Body of pancreas (tissue), 4 donors: ENCODE results near the gene RAB3GAP1. TPM values are rescaled to one million over a fixed set of nuclear protein-coding genes. Genes with fewer than 3 reads are reported as not detected.

Experiments
- ATAC-seq: fragments of 150-250 bp; one replicate; pipeline ENCODE4 v1.9.1; 2016
- DNase-seq, 4 donors: peaks; one replicate each; pipeline ENCODE4 v3.0.0-alpha.2; 2019
- H3K27ac ChIP-seq, 4 donors: fragments of 200-600 bp; sonication (generic); 1 replicate in 3 of 4; 2 replicates in 1 of 4; pipeline versions ENCODE4 v1.5.1 to v1.6.1; 2016 to 2019; ENCODE audit warnings: mild to moderate bottlenecking in 1 of 4, mixed read lengths in 1 of 4, moderate library complexity in 1 of 4
- H3K27me3 ChIP-seq, 2 donors: fragments of 200-600 bp; sonication (generic); one replicate each; pipeline ENCODE4 v1.6.0; 2016; ENCODE audit warnings: mild to moderate bottlenecking in 1 of 2
- H3K36me3 ChIP-seq, 2 donors: fragments of 200-600 bp; sonication (generic); replicated peaks in 1 of 2; 2 replicates each; pipeline ENCODE4 v1.5.1; 2016; ENCODE audit warnings: low read depth in 2 of 2; ENCODE audit not compliant: insufficient read depth in 1 of 2
- H3K4me1 ChIP-seq: fragments of 200-600 bp; sonication (generic); one replicate; pipeline ENCODE4 v1.6.0; 2016
- H3K4me3 ChIP-seq, 2 donors: fragments of 200-600 bp; sonication (generic); 1 replicate in 1 of 2; 2 replicates in 1 of 2; pipeline ENCODE4 v1.5.1; 2016 to 2019
- H3K9me3 ChIP-seq, 3 donors: fragments of 200-600 bp; sonication (generic); 1 replicate in 2 of 3; 2 replicates in 1 of 3; pipeline ENCODE4 v1.5.1; 2016
- CTCF ChIP-seq, 7 experiments: fragments of 450-650 bp in 4 of 7; fragments of 200-600 bp in 3 of 7; sonication (generic) in 3 of 7; IDR thresholded peaks; one replicate each; pipeline ENCODE4 v1.5.1; 2016 to 2019; ENCODE audit warnings: antibody characterized with exemption in 7 of 7
- POLR2A ChIP-seq, 3 donors: fragments of 450-650 bp; IDR thresholded peaks; one replicate each; pipeline ENCODE4 v1.6.1; 2016; ENCODE audit warnings: antibody characterized with exemption in 3 of 3, mild to moderate bottlenecking in 2 of 3
- WGBS, 2 donors: methylation state at CpG; one replicate each; pipeline ENCODE4 v1.1.5; 2017; 5-methylcytosine and 5-hydroxymethylcytosine counted together
- intact Hi-C: fragments of 100-400 bp; cut with DNase I; formaldehyde crosslinking; loops from one replicate; pipeline ENCODE4 v1.15.1; 2023
- total RNA-seq, 2 donors: library from RNA; depleted of rRNA; stranded (reverse); fragments of >200 nt; gene quantifications; one replicate each; pipeline ENCODE4 v1.1.0, GENCODE V29; 2016

RAB3GAP1 gene
- total RNA-seq, 2 donors from 2014 or later = 29.3 to 39.2 TPM

DNA sequence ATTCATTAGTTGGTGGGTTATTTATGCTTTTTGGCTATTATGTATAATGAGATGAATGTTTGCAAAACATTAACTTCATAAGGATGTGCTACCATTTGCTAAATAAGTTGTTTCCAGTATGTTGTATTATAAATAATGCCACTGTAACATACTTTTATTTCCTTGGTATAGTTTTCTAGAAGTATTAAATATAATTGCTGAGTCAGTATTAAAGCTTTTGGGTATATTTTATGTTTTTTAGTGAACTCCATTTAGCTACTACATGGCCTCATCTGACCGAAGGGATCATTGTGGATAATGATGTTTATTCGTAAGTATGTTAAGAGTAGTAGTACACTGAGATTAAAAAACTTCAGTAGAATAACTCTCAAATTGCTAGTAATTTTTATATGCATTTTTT lies 73.8 kb downstream of the RAB3GAP1 start:
- peaks cover 0 to 14% of the 10 kb centered on the region in 2 donors for H3K36me3 ChIP-seq
- no peak overlapping the region for H3K4me3 ChIP-seq
- no peak overlapping the region for H3K27ac ChIP-seq
- ATAC-seq = no peak
- no peaks in the 10 kb centered on the region for H3K9me3 ChIP-seq
- no peaks in the 10 kb centered on the region for H3K27me3 ChIP-seq
- DNase-seq = no peak
- intact Hi-C loops = no loop called here
- TF ChIP-seq CTCF (IDR thresholded peaks at IDR 0.05) = no peak
- no peak for TF ChIP-seq POLR2A (IDR thresholded peaks at IDR 0.05)
- WGBS, 2 donors = 96 to 98% methylated on average over 2 of the region's 2 CpGs
- peaks cover 11% of the 10 kb centered on the region for H3K4me1 ChIP-seq

DNA sequence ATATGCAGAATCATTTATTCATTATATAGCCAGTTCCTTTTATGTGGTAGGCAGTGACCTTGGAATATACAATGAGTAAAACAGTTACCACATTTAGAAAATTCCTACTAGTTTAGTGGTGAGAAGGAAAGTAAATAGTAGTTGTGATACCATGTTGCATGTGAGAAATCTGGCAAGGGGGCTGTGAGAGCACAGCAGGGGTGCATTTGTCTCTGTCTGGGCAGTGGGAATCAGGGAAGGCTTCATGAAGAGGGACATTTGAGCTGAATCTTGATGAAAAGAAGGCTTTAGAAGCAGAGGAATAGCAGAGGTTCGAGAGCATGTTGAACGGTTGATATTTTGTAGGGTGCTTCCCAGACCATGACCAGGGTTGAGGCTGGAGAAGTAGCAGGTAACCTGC lies 78.7 kb downstream of the RAB3GAP1 start:
- H3K9me3 ChIP-seq = no peaks in the 10 kb centered on the region
- H3K27me3 ChIP-seq = no peaks in the 10 kb centered on the region
- ATAC-seq (no peak), DNase-seq (no peak)
- no peaks in the 10 kb centered on the region for H3K4me1 ChIP-seq
- no peak for TF ChIP-seq CTCF (IDR thresholded peaks at IDR 0.05)
- TF ChIP-seq POLR2A (IDR thresholded peaks at IDR 0.05) = no peak
- no peak overlapping the region for H3K4me3 ChIP-seq
- intact Hi-C loops = no loop called here
- no peak overlapping the region for H3K27ac ChIP-seq
- 92 to 98% methylated on average over 2 of the region's 2 CpGs for WGBS, 2 donors
- peaks cover 4 to 23% of the 10 kb centered on the region in 2 donors for H3K36me3 ChIP-seq

DNA sequence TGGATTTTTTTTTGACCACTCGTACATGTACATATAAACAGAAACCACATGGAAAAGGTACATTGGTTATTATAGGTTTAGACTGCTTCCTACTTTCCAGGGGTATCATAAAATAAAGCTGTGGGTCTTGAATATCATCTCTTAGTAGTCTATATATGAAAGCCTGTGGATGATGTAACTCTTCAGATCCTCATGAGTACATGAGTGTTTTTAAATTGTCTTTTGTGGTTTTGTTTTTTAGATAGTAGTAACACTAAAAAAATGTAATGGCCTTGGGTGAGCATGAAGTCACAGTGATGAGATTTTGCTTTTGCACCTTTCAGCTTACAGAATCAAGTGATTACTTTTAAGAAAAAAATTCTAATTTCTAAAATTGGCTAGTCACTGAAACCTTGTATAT lies 80.2 kb downstream of the RAB3GAP1 start:
- intact Hi-C loops = no loop called here
- TF ChIP-seq CTCF (IDR thresholded peaks at IDR 0.05) (no peak), POLR2A (IDR thresholded peaks at IDR 0.05) (no peak)
- Histone ChIP-seq H3K27me3 (no peaks in the 10 kb centered on the region), H3K4me1 (no peaks in the 10 kb centered on the region), H3K4me3 (no peak overlapping the region), H3K36me3 (peaks cover 6 to 25% of the 10 kb centered on the region in 2 donors), H3K27ac (no peak overlapping the region), H3K9me3 (no peaks in the 10 kb centered on the region)
- ATAC-seq (no peak), DNase-seq (no peak)
- 82 to 94% methylated on average over 1 of the region's 1 CpG for WGBS, 2 donors

DNA sequence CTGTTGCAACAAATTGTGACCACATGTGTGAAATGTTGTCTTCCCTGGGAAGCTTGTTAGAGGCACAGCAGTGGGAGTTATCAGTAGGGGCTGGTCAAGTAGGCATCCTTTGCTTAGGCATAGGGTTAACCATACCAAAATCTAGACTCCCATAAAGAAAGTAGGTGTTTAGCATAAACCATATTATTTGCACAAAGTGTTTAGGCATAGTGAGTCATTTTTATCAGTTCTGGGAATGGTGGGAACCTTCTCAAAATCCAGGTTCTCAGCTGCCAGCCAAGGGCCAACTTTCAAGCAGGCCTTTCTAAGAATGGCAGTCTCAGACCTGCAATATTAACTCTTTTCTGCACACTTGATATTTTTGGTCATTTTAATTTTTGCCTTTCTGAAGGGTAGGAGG lies 88.5 kb downstream of the RAB3GAP1 start:
- H3K27ac ChIP-seq = no peak overlapping the region
- no peak for DNase-seq
- intact Hi-C loops = no loop called here
- no peak for ATAC-seq
- H3K27me3 ChIP-seq = no peaks in the 10 kb centered on the region
- H3K4me1 ChIP-seq = peaks cover 4% of the 10 kb centered on the region
- H3K9me3 ChIP-seq = peaks cover 0 to 6% (median 0%) of the 10 kb centered on the region in 3 donors
- H3K36me3 ChIP-seq = peaks cover 4 to 10% of the 10 kb centered on the region in 2 donors
- no peak for TF ChIP-seq POLR2A (IDR thresholded peaks at IDR 0.05)
- TF ChIP-seq CTCF (IDR thresholded peaks at IDR 0.05) = no peak
- no peak overlapping the region for H3K4me3 ChIP-seq

- H3K36me3 ChIP-seq = peaks cover 0 to 5% of the 10 kb centered on the region in 2 donors
- H3K27me3 ChIP-seq = no peaks in the 10 kb centered on the region
- ATAC-seq = no peak
- intact Hi-C loops = no loop called here
- no peak for TF ChIP-seq POLR2A (IDR thresholded peaks at IDR 0.05)
- no peak for TF ChIP-seq CTCF (IDR thresholded peaks at IDR 0.05)
- 90 to 97% methylated on average over 1 of the region's 1 CpG for WGBS, 2 donors
- peaks cover 4% of the 10 kb centered on the region for H3K4me1 ChIP-seq
- no peak for DNase-seq
- H3K27ac ChIP-seq = no peak overlapping the region
- H3K9me3 ChIP-seq = peaks cover 0 to 6% (median 0%) of the 10 kb centered on the region in 3 donors
- no peak overlapping the region for H3K4me3 ChIP-seq
Observed at GRCh38 chr2:135142323-135142722, 90.2 kb downstream of the RAB3GAP1 start.
